ENCODE results near the gene NONO.
"Not testable (repeated sequence)": the region's sequence is repeated elsewhere in the genome, so short reads cannot be mapped to it uniquely, and the experiment has no call there.

Gene NONO

GRCh38 chrX:71285929-71286328 lies 2.5 kb downstream of the NONO start:
- DNase-seq, result no peak

GRCh38 chrX:71291381-71291780 lies 7.9 kb downstream of the NONO start:
- DNase-seq, result no peak

- DNase-seq, result no peak
Observed at GRCh38 chrX:71292669-71293365, 9.4 kb downstream of the NONO start.

GRCh38 chrX:71296806-71297205 lies 13.4 kb downstream of the NONO start:
- DNase-seq, result no peak

GRCh38 chrX:71298119-71298518 lies 14.7 kb downstream of the NONO start:
- no peak for DNase-seq

DNA sequence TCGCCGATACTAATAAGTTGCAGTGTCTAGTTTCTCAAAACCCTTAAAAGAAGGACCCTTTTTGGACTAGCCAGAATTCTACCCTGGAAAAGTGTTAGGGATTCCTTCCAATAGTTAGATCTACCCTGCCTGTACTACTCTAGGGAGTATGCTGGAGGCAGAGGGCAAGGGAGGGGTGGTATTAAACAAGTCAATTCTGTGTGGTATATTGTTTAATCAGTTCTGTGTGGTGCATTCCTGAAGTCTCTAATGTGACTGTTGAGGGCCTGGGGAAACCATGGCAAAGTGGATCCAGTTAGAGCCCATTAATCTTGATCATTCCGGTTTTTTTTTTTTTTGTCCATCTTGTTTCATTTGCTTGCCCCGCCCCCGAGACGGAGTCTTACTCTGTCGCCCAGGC lies 16.6 kb downstream of the NONO start:
- not testable (repeated sequence) for DNase-seq

DNA sequence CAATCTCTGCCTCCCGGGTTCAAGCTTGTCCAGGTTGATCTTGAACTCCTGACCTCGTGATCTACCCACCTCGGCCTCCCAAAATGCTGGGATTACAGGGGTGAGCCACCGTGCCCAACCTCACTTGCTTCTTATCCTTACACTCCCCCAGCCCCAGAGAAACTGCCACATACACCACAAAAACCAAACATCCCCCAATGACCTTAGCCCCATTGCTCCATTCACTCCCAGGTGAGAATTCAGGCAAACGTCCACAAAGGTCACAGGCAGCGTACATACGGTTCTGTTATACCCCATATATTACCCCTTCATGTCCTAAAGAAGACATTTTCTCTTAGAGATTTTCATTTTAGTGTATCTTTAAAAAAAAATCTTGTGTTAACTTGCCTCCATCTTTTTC lies 17.1 kb downstream of the NONO start:
- not testable (repeated sequence) for DNase-seq

DNA sequence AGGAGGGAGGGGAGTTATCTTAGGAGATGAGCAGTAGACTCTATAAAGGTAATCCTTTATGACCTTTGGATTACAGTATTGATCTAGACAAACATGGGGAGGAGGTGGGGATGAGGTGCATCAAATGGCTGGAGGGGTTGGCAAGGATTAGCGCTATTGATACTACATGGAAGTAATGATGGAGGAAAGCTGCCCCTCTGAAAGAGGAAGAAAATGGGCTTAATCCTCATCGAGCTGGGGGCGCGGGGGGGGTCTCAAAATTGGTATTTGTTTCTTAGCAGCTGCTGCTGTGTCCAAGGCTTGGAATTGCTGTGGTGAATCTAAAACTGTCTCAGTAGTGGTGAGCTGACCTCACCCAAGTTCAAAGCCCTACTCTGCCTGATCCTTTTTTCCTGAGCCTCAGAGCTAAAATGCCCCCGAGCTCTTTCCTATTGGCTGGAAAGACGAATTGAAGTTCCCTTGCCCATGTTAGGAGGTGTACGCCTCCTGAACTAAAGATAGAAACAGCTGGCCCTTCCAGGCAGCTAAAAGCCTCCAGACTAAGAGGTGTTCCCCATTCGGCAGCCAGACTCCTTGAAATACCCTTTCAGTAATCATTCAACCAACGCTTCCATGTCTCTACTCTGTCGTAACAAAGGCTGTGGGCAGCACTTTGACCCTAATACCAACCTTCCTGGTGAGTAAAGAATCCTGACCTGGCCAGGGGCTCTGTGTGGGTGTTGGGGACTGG lies 17.9 kb downstream of the NONO start, which contains the start of gene ITGB1BP2:
Gene ITGB1BP2 (plus strand): TSS at position 556 of the 730 bp plus-strand sequence. CDS start 57 bp downstream, at position 613.
- no peak for DNase-seq

DNA sequence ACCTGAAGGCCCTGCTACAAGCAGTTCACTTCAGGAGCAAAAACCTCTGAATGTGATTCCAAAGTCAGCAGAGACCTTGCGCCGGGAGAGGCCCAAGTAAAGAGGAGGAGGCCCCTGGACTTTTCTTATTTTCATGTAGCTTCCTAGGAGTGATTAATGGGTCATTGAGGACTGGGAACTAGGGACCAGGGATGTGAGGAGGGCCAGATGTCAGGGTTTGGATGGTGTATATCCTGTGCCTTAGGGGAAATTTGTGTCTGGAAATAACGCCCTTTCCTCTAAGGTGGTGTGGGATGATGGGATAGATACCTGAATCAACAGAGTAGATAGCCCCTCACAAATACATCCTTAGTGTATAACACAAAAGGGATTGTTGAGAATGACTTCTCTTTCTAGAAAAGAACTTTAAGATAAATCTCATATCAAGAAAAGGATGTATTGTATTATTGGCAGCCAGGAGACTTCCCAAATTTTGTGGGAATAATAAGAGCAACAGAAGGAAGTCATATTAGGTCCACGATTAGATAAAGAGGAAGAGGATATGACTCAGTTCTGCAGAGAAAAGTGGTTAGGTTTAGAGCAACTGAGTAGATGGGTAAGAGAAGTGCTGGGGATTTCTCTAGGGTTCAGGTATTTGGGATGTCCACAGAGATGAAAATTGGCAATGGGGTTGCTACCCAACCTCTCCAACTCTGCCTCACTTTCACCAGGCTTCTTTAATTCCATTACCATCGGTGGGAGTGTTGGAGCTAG lies 19.2 kb downstream of the NONO start:
- DNase-seq, result no peak

DNA sequence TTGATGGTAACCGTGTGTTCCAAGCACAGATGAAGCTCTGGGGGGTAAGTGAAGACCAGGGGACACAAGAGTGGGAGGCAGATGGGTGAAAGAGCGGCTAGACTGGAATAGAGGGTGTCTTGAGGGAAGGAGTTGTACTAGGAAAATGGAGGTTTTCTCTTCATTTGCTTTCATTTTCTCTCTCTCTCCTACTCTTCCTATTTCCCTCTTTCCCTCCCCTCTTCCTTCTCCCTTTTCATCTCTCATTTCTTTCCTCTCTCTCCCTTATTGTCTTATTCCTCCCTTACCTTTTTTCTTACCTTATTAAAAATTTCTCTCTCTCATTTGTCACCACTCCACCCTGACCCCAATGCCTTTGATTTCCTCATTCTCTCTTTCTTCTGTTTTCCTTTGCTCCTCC lies 21.1 kb downstream of the NONO start:
- DNase-seq, result no peak

GRCh38 chrX:71315917-71316316 lies 32.5 kb downstream of the NONO start:
- DNase-seq, result no peak

- not testable (repeated sequence) for DNase-seq
Observed at GRCh38 chrX:71316959-71317358, 33.5 kb downstream of the NONO start.

- no peak for DNase-seq
Observed at GRCh38 chrX:71320126-71320525, 36.7 kb downstream of the NONO start.

DNA sequence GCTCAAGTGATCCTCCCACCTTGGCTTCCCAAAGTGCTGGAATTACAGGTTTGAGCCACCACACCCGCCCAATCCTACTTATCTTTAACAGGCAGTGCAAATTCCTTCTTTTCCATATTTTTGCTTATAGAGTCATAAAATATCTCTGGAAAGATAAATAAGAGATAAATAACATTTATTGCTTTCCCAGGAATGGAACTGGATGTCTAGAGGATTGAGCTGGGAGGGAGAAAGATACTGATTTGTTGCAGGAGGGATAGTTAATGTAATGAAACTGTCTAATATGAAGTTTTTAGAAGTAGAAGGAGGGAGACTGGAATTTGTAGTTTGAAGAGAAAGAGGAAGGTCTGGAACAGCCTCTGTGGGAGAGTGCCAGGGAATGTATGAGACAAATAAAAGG lies 38.3 kb downstream of the NONO start:
- no peak for DNase-seq

DNA sequence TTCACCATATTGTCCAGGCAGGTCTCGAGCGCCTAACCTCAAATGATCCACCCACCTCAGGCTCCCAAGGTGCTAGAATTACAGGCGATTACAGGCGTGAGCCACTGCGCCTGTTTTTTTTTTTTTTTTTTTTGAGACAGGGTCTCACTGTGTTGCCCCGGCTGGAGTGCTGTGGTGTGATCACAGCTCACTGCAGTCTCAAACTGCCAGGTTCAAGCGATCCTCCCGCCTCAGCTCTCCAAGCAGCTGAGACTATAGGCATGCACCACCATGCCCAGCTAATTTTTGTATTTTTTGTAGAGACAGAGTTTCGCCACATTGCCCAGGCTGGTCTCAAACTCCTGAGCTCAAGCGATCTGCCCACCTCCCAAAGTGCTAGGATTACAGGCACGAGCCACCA lies 41.0 kb downstream of the NONO start:
- not testable (repeated sequence) for DNase-seq

GRCh38 chrX:71326394-71326793 lies 43.0 kb downstream of the NONO start:
- no peak for DNase-seq

DNA sequence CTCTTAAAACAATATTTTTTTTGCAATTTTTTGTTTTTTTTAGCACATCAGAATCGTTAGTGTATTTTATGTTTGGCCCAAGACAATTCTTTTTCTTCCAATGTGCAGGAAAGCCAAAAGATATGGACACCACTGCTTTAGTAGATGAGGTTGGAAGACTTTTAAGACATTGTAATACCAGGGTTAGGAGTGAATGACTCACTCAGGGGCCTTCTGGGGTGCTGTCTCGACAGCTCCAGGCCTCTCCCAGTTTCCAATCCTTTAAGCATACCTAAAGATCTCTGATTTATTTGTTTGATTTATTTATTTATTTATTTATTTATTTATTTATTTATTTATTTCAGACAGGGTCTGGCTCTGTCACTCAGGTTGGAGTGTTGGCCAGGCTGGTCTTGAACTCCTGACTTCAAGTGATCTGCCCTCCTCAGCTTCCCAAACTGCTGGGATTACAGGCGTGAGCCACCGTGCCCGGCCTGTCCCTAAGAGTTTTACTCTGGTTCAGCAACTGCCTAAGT lies 65.8 kb downstream of the NONO start:
- DNase-seq, result not testable (repeated sequence)

- DNase-seq, result not testable (repeated sequence)
Observed at GRCh38 chrX:71349867-71350266, 66.4 kb downstream of the NONO start.

Data from activated gamma-delta T cell (primary cell).